Umbilical cord (tissue), 1 donor: Measurements from ENCODE around the gene OR13C9. TPM values are rescaled to one million over a fixed set of nuclear protein-coding genes. Genes with fewer than 3 reads are reported as not detected.

Experiments used
- total RNA-seq: library from RNA; depleted of rRNA; stranded (reverse); fragments of >200 nt; gene quantifications from one replicate; pipeline ENCODE4 v1.2.3, GENCODE V29; 2014; ENCODE audit warnings: low replicate concordance; ENCODE audit not compliant: insufficient read depth

The OR13C9 gene
- total RNA-seq, 1 donor from 2014 or later = 3.6 TPM

Other genes with a start within 250 kb of the OR13C9 start
- gene OR13F1, start 113.9 kb downstream of the OR13C9 start, total RNA-seq = not detected
- gene OR13C4, start 91.0 kb downstream of the OR13C9 start, total RNA-seq = 5.3 TPM
- 6.5 TPM for gene OR13C3, start 81.3 kb downstream of the OR13C9 start, total RNA-seq
- not detected for gene OR13C8, start 49.0 kb downstream of the OR13C9 start, total RNA-seq
- gene OR13C5, start 18.8 kb downstream of the OR13C9 start, total RNA-seq = 10.6 TPM
- gene OR13C2, start 12.6 kb downstream of the OR13C9 start, total RNA-seq = 16.4 TPM
- gene OR13D1, start 76.3 kb upstream of the OR13C9 start, total RNA-seq = 6.0 TPM
- gene NIPSNAP3A, start 129.5 kb upstream of the OR13C9 start, total RNA-seq = 62.1 TPM
- 6.5 TPM for gene NIPSNAP3B, start 145.9 kb upstream of the OR13C9 start, total RNA-seq